Testis (tissue), 3 donors: ENCODE results near the gene SLC9A1. TPM values are rescaled to one million over a fixed set of nuclear protein-coding genes. Genes with fewer than 3 reads are reported as not detected.

ENCODE experiments used
- DNase-seq: peaks from one replicate; pipeline ENCODE4 v3.0.0-alpha.2; 2019
- H3K27ac ChIP-seq, 2 donors: fragments of 200-600 bp; sonication (generic); one replicate each; pipeline ENCODE4 v1.5.1; 2019
- H3K27me3 ChIP-seq: fragments of 200-600 bp; sonication (generic); one replicate; pipeline ENCODE4 v1.5.1; 2019
- H3K36me3 ChIP-seq: fragments of 200-600 bp; sonication (generic); one replicate; pipeline ENCODE4 v1.5.1; 2017; ENCODE audit warnings: low read depth; ENCODE audit errors: missing control alignments
- H3K4me1 ChIP-seq: fragments of 200-600 bp; sonication (generic); one replicate; pipeline ENCODE4 v1.5.1; 2019
- H3K4me3 ChIP-seq, 2 donors: fragments of 200-600 bp; sonication (generic); one replicate each; pipeline ENCODE4 v1.5.1; 2017 to 2019
- H3K9me3 ChIP-seq: fragments of 200-600 bp; sonication (generic); one replicate; pipeline ENCODE4 v1.5.1; 2017
- CTCF ChIP-seq, 3 experiments: fragments of 450-650 bp in 2 of 3; fragments of 200-600 bp in 1 of 3; sonication (generic) in 1 of 3; IDR thresholded peaks; one replicate each; pipeline ENCODE4 v1.5.1; 2016 to 2019; ENCODE audit warnings: antibody characterized with exemption in 3 of 3, mild to moderate bottlenecking in 2 of 3, moderate library complexity in 1 of 3
- POLR2A ChIP-seq: fragments of 450-650 bp; IDR thresholded peaks from one replicate; pipeline ENCODE4 v1.6.1; 2017; ENCODE audit warnings: antibody characterized with exemption, mild to moderate bottlenecking, moderate library complexity
- WGBS, 2 donors: methylation state at CpG; one replicate each; pipeline ENCODE4 v1.1.5; 2018; 5-methylcytosine and 5-hydroxymethylcytosine counted together
- intact Hi-C: fragments of 100-400 bp; cut with DNase I; formaldehyde crosslinking; loops from one replicate; pipeline ENCODE4 v1.15.1; 2023; ENCODE audit warnings: low total_unique reads
- polyA plus RNA-seq: library from polyadenylated mRNA; stranded (reverse); fragments of 350-450 nt; fragmentation: Illumina TruSeq; extraction: RNeasy Lipid Tissue Mini Kit (QIAGEN cat#74804); gene quantifications from one replicate; pipeline ENCODE4 v1.2.3, GENCODE V29; 2014; ENCODE audit warnings: low read depth, low replicate concordance; ENCODE audit not compliant: insufficient read depth
- total RNA-seq, 2 donors: library from RNA; depleted of rRNA; stranded (reverse); fragments of >200 nt; gene quantifications; one replicate each; pipeline ENCODE4 v1.2.3, GENCODE V29; 2016

SLC9A1 gene
- total and polyA plus RNA-seq, 3 donors from 2014 or later = 16.8 to 33.5 (median 26.4) TPM

GRCh38 chr1:27138927-27139326 is 16.0 kb downstream of the SLC9A1 start:
- TF ChIP-seq POLR2A = no peak
- TF ChIP-seq CTCF (IDR thresholded peaks at IDR 0.05) = no peak
- Histone ChIP-seq H3K4me1 (peaks cover 20% of the 10 kb centered on the region), H3K27ac (no peak overlapping the region), H3K9me3 (no peaks in the 10 kb centered on the region), H3K27me3 (no peaks in the 10 kb centered on the region), H3K4me3 (no peak overlapping the region), H3K36me3 (no peaks in the 10 kb centered on the region)
- WGBS, 2 donors = 83 to 92% methylated on average over 6 of the region's 6 CpGs
- no peak for DNase-seq
- intact Hi-C loops = no loop called here

DNA sequence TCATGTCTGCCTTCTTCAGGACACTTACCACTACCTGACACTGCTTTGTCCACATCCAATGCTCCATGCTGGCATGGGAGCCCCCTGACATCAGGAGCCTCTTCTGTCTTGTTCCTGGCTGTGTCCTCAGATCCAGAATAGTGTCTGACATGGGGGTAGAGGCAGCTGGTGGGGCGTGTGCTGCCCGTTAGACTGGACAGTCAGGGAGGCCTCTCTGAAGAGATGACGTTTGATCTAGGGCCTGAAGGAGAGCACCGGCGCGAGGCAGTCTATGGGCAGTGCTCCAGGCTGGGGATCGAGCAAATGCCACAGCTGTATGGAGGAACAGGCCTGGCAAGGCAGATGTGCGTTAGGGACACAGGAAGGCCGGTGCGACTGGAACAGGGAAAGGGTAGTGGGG is 16.6 kb downstream of the SLC9A1 start:
- DNase-seq = no peak
- Histone ChIP-seq H3K4me1 (peaks cover 15% of the 10 kb centered on the region), H3K27ac (no peak overlapping the region)

DNA sequence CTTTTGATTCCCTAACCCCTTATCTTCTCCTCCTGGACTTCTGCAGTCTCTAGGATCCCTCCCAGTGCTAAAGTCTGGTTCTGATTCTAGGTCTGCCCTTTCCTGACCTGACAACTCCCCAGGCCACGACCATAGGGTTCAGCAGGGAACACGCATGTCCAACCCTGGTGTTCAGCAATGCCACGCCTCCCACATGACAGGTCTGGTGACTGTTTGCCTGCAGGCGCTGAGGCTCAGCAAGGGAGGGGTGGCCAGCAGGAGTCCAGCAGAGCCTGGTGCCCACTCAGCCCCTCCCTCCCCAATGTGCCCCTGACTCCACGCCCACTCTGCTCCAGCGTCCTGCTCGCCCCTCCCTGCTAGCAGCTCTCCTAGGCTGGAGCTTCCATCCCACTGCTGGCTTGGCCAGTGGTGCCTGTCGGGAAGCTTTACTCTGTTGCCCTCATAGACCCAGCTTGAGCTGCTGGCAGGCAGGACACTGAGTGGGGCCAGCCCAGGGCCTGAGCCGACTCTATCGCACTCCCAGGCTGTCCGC is 17.3 kb downstream of the SLC9A1 start:
- Histone ChIP-seq H3K4me1 (peaks cover 11% of the 10 kb centered on the region), H3K9me3 (no peaks in the 10 kb centered on the region), H3K27me3 (no peaks in the 10 kb centered on the region), H3K36me3 (no peaks in the 10 kb centered on the region), H3K4me3 (no peak overlapping the region), H3K27ac (no peak overlapping the region)
- intact Hi-C loops = no loop called here
- no peak for DNase-seq
- TF ChIP-seq CTCF (IDR thresholded peaks at IDR 0.05) (no peak), POLR2A (no peak)
- 78 to 93% methylated on average over 10 to 11 of the region's 11 CpGs for WGBS, 2 donors

More for the DNA sequence above, 16.6 kb downstream of the SLC9A1 start:
- Histone ChIP-seq H3K27me3 (no peaks in the 10 kb centered on the region), H3K4me3 (no peak overlapping the region), H3K36me3 (no peaks in the 10 kb centered on the region), H3K9me3 (no peaks in the 10 kb centered on the region)
- intact Hi-C loops = no loop called here
- TF ChIP-seq CTCF (IDR thresholded peaks at IDR 0.05) (no peak), POLR2A (no peak)
- 83 to 92% methylated on average over 9 to 10 of the region's 10 CpGs for WGBS, 2 donors

GRCh38 chr1:27136998-27137542 is 17.9 kb downstream of the SLC9A1 start:
- no peak for DNase-seq
- TF ChIP-seq CTCF (IDR thresholded peaks at IDR 0.05) = no peak
- no peak for TF ChIP-seq POLR2A
- Histone ChIP-seq H3K27ac (no peak overlapping the region), H3K27me3 (no peaks in the 10 kb centered on the region), H3K9me3 (no peaks in the 10 kb centered on the region), H3K4me1 (peaks cover 11% of the 10 kb centered on the region), H3K4me3 (no peak overlapping the region), H3K36me3 (no peaks in the 10 kb centered on the region)
- 85 to 91% methylated on average over 4 to 11 of the region's 11 CpGs for WGBS, 2 donors
- intact Hi-C loops = no loop called here

DNA sequence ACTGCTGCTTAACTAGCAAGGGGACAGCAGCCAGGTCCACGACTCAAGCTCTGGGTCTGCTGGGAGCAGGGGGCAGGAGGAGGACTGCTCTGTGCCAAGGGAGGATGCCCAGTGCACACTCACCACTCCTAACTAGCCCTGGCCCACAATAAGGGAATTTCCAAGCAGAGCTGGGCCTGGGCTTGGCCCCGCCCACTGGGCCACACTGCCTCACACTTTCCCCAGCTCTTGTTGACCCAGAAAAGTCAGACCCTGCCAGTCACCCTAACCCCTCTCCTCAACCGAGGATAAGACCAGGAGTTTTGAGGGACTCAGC is 18.7 kb downstream of the SLC9A1 start:
- Histone ChIP-seq H3K4me1 (peaks cover 9% of the 10 kb centered on the region), H3K9me3 (no peaks in the 10 kb centered on the region), H3K4me3 (no peak overlapping the region), H3K36me3 (no peaks in the 10 kb centered on the region), H3K27me3 (no peaks in the 10 kb centered on the region), H3K27ac (no peak overlapping the region)
- 68 to 83% methylated on average over 2 to 3 of the region's 3 CpGs for WGBS, 2 donors
- DNase-seq = no peak
- intact Hi-C loops = no loop called here
- no peak for TF ChIP-seq CTCF (IDR thresholded peaks at IDR 0.05)
- TF ChIP-seq POLR2A = no peak
